ENCODE results near the gene PASK.

PASK gene

GRCh38 chr2:241161646-241162281, 12.5 kb upstream of the PASK start:
- TF ChIP-seq NFIC (IDR thresholded peaks at IDR 0.05): no peak
- TF ChIP-seq FOXM1 (IDR thresholded peaks at IDR 0.05; ENCODE audit: borderline replicate concordance, low read depth): no peak
- no peak for TF ChIP-seq MAX (IDR thresholded peaks at IDR 0.05)
- TF ChIP-seq EP300 (IDR thresholded peaks at IDR 0.05; ENCODE audit: borderline replicate concordance): no peak
- TF ChIP-seq REST (IDR thresholded peaks at IDR 0.05; ENCODE audit: low read depth): no peak
- no peak for TF ChIP-seq ZBTB7A (IDR thresholded peaks at IDR 0.05; ENCODE audit: low read depth)
- no peak for TF ChIP-seq YY1 (IDR thresholded peaks at IDR 0.05; ENCODE audit: low read depth)
- no peak for TF ChIP-seq CEBPB (IDR thresholded peaks at IDR 0.05)
- no peak for TF ChIP-seq EGR1 (IDR thresholded peaks at IDR 0.05)
- TF ChIP-seq TCF12 (IDR thresholded peaks at IDR 0.05; ENCODE audit: low read depth): no peak
- TF ChIP-seq RAD21 (IDR thresholded peaks at IDR 0.05; ENCODE audit: low read depth): no peak
- TF ChIP-seq TEAD4 (IDR thresholded peaks at IDR 0.05): no peak
- TF ChIP-seq TAF1 (IDR thresholded peaks at IDR 0.05; ENCODE audit: low read depth): no peak
- TF ChIP-seq USF1 (IDR thresholded peaks at IDR 0.05): no peak
- no peak for TF ChIP-seq CREB1 (IDR thresholded peaks at IDR 0.05; ENCODE audit: low read depth)

GRCh38 chr2:241160318-241160717, 11.0 kb upstream of the PASK start:
- TF ChIP-seq USF1 (IDR thresholded peaks at IDR 0.05) (no peak), TEAD4 (IDR thresholded peaks at IDR 0.05) (no peak), MAX (IDR thresholded peaks at IDR 0.05) (no peak), RAD21 (IDR thresholded peaks at IDR 0.05; ENCODE audit: low read depth) (no peak), FOXM1 (IDR thresholded peaks at IDR 0.05; ENCODE audit: borderline replicate concordance, low read depth) (no peak), CEBPB (IDR thresholded peaks at IDR 0.05) (no peak), EGR1 (IDR thresholded peaks at IDR 0.05) (no peak), NFIC (IDR thresholded peaks at IDR 0.05) (no peak), YY1 (IDR thresholded peaks at IDR 0.05; ENCODE audit: low read depth) (no peak), CREB1 (IDR thresholded peaks at IDR 0.05; ENCODE audit: low read depth) (no peak), TAF1 (IDR thresholded peaks at IDR 0.05; ENCODE audit: low read depth) (no peak), REST (IDR thresholded peaks at IDR 0.05; ENCODE audit: low read depth) (no peak), EP300 (IDR thresholded peaks at IDR 0.05; ENCODE audit: borderline replicate concordance) (no peak), ZBTB7A (IDR thresholded peaks at IDR 0.05; ENCODE audit: low read depth) (no peak), TCF12 (IDR thresholded peaks at IDR 0.05; ENCODE audit: low read depth) (no peak)

GRCh38 chr2:241159116-241159515, 9.8 kb upstream of the PASK start:
- no peak for TF ChIP-seq FOXM1 (IDR thresholded peaks at IDR 0.05; ENCODE audit: borderline replicate concordance, low read depth)
- TF ChIP-seq TCF12 (IDR thresholded peaks at IDR 0.05; ENCODE audit: low read depth): no peak
- TF ChIP-seq TAF1 (IDR thresholded peaks at IDR 0.05; ENCODE audit: low read depth): no peak
- no peak for TF ChIP-seq REST (IDR thresholded peaks at IDR 0.05; ENCODE audit: low read depth)
- no peak for TF ChIP-seq TEAD4 (IDR thresholded peaks at IDR 0.05)
- TF ChIP-seq EGR1 (IDR thresholded peaks at IDR 0.05): no peak
- TF ChIP-seq CEBPB (IDR thresholded peaks at IDR 0.05): no peak
- no peak for TF ChIP-seq YY1 (IDR thresholded peaks at IDR 0.05; ENCODE audit: low read depth)
- no peak for TF ChIP-seq EP300 (IDR thresholded peaks at IDR 0.05; ENCODE audit: borderline replicate concordance)
- TF ChIP-seq NFIC (IDR thresholded peaks at IDR 0.05): no peak
- no peak for TF ChIP-seq RAD21 (IDR thresholded peaks at IDR 0.05; ENCODE audit: low read depth)
- TF ChIP-seq CREB1 (IDR thresholded peaks at IDR 0.05; ENCODE audit: low read depth): no peak
- TF ChIP-seq MAX (IDR thresholded peaks at IDR 0.05): no peak
- TF ChIP-seq ZBTB7A (IDR thresholded peaks at IDR 0.05; ENCODE audit: low read depth): no peak
- no peak for TF ChIP-seq USF1 (IDR thresholded peaks at IDR 0.05)
